Activated naive CD8-positive, alpha-beta T cell treated with anti-CD3 and anti-CD28 coated beads, Interleukin-2, amount 50 U/mL, for 24 hours (primary cell): ENCODE measurements around the gene ANKH.

Experiments
- ATAC-seq: fragments of 150-1000 bp; cut with Tn5 transposase; one replicate; pipeline ENCODE4 v1.10.0; 2021
- DNase-seq: peaks from one replicate; pipeline ENCODE4 v3.0.0; 2021
- H3K27ac Mint-ChIP-seq: one replicate; pipeline ENCODE4 v1.8.0; 2021; ENCODE audit warnings: mild to moderate bottlenecking, mixed read lengths
- H3K27me3 Mint-ChIP-seq: one replicate; pipeline ENCODE4 v1.8.0; 2021; ENCODE audit warnings: mixed read lengths
- H3K36me3 Mint-ChIP-seq: one replicate; pipeline ENCODE4 v1.8.0; 2021; ENCODE audit warnings: low read depth, mixed read lengths
- H3K4me1 Mint-ChIP-seq: one replicate; pipeline ENCODE4 v1.8.0; 2021; ENCODE audit warnings: mixed read lengths
- H3K4me3 Mint-ChIP-seq: one replicate; pipeline ENCODE4 v1.8.0; 2021; ENCODE audit warnings: mild to moderate bottlenecking, moderate library complexity, mixed read lengths
- H3K9me3 Mint-ChIP-seq: one replicate; pipeline ENCODE4 v1.8.0; 2021; ENCODE audit warnings: mixed read lengths

The ANKH gene

DNA sequence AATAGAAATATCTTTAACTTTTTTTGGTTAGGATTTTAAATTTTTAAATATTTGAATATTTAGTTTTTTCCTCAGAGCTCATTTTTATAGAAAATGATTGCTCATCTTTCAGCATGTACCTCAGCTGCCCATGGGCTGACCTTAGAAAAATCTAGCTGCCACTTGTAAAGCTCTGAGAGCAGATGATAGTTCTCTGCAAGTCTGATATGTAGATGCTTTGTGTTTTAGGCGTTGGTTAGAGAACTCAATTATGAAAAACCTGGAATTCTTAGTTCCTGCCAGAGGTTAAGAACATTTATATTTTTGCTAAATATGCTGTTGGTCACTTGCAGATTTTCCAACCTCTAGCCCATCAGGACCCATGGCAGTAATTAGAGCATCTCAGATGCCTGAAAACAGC, 192.0 kb downstream of the ANKH start:
- Mint-ChIP-seq H3K4me1 (peaks cover 50% of the 10 kb centered on the region), H3K27ac (no peak overlapping the region), H3K36me3 (peaks cover 61% of the 10 kb centered on the region)

DNA sequence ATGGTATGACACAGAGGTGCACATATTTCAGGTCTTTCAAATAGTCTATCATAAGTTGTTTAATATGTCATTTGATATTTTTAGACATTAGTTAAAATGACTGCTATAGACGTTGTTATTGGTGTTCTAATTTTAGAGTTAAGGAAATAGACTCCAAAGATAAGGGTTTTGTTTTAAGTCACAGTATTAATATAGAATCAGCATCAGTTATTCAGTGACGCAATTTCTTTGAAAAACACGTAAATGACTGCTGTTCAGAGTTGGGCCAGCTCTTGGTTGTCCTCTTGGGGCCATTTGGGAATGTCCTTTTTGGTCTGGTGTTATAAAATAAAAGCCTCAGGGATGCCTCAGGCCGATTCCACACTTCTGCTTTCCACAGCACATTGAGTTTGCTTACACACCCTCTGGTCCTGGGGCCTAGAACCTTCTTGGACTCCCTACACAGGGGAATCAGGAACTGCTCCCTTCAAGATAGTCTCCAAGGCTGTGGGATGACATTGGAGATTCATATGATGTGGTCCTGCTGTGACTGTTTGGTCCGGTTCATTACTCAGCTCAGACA, 192.7 kb downstream of the ANKH start:
- Mint-ChIP-seq H3K4me1 (peaks cover 55% of the 10 kb centered on the region), H3K27ac (peak overlapping the region; percentile 75), H3K36me3 (peaks cover 64% of the 10 kb centered on the region), H3K9me3 (no peaks in the 10 kb centered on the region), H3K27me3 (no peaks in the 10 kb centered on the region), H3K4me3 (no peak overlapping the region)
- ATAC-seq (no peak), DNase-seq (no peak)

More for the DNA sequence above, 192.0 kb downstream of the ANKH start:
- no peaks in the 10 kb centered on the region for H3K9me3 Mint-ChIP-seq
- DNase-seq (no peak), ATAC-seq (no peak)
- no peaks in the 10 kb centered on the region for H3K27me3 Mint-ChIP-seq
- no peak overlapping the region for H3K4me3 Mint-ChIP-seq

DNA sequence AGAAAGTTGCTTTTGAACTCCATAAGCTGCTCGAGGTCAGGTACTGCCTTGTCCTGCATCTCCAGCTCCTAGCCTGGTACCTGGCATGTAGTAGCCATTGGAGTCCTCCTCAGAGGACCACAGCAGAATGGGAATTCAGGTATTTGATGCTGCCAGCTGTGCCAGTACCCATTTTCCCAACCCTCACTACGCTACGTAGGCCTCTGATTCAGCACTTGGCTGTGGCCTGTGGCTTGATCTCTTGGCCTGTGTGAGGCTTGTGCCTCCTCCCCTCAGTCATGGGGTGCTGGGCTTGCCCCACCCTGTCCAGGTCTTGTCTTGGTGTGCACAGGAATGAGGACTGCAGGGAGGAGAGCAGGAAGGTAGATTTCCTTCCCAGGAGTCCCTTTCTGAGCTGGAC, 195.3 kb downstream of the ANKH start:
- H3K27me3 Mint-ChIP-seq: no peaks in the 10 kb centered on the region
- H3K27ac Mint-ChIP-seq: peak overlapping the region; percentile 87
- H3K36me3 Mint-ChIP-seq: peaks cover 54% of the 10 kb centered on the region
- peaks cover 77% of the 10 kb centered on the region for H3K4me1 Mint-ChIP-seq
- H3K9me3 Mint-ChIP-seq: no peaks in the 10 kb centered on the region
- ATAC-seq (peak; percentile 80), DNase-seq (peak; percentile 51)
- peak overlapping the region; percentile 65 for H3K4me3 Mint-ChIP-seq

DNA sequence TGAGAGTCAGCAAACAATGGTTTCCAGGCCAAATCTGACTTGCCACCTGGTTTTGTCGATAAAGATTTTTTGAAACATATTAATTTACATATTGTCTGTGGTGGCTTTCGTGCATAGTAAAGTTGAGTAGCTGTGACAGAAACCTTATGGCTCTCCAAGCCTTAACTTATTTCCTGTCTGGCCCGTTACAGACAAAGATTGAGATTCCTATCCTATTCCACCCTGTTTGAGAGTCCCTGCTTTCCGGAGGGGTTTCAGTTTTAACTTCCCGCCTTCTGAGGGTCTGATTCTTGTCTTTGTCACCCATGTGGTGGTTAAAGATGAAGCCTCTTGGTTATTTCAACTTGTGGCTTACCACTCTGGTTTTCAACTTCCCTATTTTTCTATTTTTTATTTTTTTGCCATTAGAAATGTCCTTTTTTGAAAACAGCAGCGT, 195.7 kb downstream of the ANKH start:
- Mint-ChIP-seq H3K27me3 (no peaks in the 10 kb centered on the region), H3K36me3 (peaks cover 53% of the 10 kb centered on the region), H3K4me3 (peak overlapping the region; percentile 65), H3K9me3 (no peaks in the 10 kb centered on the region), H3K27ac (peak overlapping the region; percentile 87), H3K4me1 (peaks cover 81% of the 10 kb centered on the region)
- ATAC-seq (peak; percentile 18), DNase-seq (no peak)

DNA sequence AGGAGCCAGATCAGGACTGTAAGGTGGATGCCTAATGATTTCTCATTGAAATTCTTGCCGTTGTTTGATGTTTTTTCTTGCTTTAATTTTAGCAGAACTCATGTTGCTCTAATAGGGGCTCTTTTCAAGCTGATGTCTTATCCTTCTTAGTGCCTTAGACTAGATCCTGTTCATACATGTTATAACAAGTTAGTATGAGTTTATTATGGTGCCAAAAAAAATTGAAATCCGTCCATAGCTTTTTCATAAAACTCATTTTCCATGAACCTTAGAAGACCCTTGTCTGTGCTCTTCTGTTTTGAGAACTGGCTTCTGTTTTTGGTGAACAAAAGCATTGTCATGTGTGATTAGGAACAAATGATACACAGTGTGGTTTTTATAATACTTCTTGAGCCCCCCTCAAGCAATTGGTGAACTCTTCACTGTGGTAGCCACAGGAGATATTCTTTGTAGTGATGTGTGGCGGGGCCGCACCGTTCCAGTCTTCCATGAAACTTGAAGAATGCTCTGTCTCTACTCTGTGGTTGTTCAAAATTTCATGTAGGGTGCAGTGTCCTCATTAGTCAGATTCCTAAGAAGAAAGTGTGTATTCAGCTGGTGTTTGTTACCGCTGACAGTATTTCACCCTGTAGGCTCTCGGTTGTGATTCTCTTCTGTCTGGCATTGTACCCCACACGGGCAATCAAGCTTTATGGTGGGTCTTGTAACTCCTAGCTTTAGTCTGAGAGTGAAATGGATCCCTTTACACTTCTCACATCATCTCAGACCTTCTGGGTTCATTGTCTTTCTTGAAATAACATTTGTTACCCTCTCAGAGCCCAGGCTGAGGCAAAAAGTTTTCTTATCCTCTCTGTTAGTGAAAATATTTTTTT, 196.4 kb downstream of the ANKH start:
- Mint-ChIP-seq H3K4me1 (peaks cover 82% of the 10 kb centered on the region), H3K27me3 (no peaks in the 10 kb centered on the region), H3K4me3 (peak overlapping the region; percentile 65), H3K36me3 (peaks cover 49% of the 10 kb centered on the region), H3K9me3 (no peaks in the 10 kb centered on the region), H3K27ac (peak overlapping the region; percentile 87)
- peak; percentile 65 for ATAC-seq
- DNase-seq: no peak

DNA sequence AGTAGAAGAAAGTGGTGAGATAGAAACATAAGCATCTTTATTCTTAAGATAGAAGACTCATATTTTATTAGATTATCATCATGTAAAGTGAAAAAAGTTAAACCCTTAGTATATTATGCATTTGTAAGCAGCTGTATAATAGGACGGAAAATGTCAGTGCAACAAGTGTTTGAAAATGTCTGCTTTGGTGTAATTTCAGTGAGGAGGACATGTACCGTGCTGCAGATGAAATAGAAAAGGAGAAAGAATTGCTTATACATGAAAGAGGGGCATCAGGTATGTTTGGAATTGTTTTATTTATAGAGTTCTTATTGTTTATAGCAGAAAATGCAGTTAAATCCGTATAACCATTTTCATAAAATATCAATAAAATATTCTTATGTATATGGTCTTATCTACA, 198.1 kb downstream of the ANKH start:
- Mint-ChIP-seq H3K27me3 (no peaks in the 10 kb centered on the region), H3K4me1 (peaks cover 91% of the 10 kb centered on the region), H3K4me3 (no peak overlapping the region), H3K27ac (peak overlapping the region; percentile 6), H3K36me3 (peaks cover 45% of the 10 kb centered on the region), H3K9me3 (no peaks in the 10 kb centered on the region)
- no peak for ATAC-seq
- DNase-seq: no peak

DNA sequence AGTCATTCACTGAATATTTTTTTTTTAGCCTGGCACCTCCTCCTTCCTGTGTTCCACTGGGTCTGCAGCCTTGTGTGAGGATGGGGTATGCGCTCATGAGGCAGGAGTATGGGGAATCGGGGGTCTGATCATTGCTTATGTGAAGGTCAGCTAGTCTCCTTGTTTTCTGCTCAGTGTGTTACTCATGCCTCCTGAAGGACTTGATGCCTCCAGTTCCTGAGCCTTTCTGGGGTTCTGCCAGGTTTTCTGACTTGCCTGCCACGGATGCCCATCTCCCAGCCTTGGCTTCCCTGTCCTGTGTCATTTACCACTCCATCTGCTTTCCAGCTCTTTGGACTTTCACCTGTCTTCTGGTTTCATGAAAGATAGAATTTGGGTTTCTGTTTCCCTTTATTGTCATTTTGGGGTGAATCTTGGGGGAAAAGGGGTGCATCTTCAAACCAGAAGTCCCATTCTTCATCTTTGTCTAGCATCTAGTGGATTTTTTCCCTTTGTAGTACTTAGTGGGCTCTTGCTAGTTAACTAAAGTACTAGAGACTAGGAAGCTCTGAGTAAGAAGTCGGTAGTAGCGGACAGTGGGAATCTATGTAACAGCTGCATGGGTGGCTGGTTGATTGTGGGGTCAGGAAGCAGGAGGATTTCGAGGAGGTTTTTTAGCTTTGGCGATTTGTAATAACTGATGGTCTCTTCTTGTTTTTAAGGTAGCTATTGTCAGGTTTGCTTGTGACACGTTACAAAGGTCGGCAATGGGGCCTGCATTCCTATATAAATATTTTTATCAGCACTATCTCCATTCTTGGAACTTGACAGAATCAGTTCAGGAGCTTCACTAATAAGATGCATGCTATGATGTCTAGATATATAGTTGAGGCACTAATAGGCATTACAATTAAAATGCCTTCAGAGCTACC, 198.8 kb downstream of the ANKH start:
- H3K27me3 Mint-ChIP-seq: no peaks in the 10 kb centered on the region
- DNase-seq: no peak
- peak overlapping the region; percentile 33 for H3K27ac Mint-ChIP-seq
- ATAC-seq: no peak
- peaks cover 93% of the 10 kb centered on the region for H3K4me1 Mint-ChIP-seq
- H3K4me3 Mint-ChIP-seq: peak overlapping the region; percentile 8
- H3K9me3 Mint-ChIP-seq: no peaks in the 10 kb centered on the region
- H3K36me3 Mint-ChIP-seq: peaks cover 48% of the 10 kb centered on the region

DNA sequence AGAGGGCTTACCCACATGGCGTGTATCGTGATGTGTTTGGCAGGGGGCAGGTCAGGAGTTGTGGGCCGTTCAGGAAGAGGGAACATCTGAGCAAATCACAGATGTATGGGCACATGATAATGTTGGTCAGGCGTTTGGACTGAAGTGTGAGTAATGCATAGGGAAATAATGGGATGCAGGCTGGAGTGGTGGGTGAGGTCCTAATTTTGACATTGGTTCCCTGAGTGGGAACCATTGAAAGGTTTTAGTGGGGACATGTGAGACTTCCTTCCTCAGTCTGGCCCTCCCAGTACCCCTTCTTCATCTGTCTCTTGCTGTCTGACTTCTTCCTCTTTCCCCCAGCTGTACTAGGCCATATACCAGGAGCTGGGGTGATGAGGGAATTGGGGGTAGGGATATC, 199.5 kb downstream of the ANKH start:
- Mint-ChIP-seq H3K27ac (peak overlapping the region; percentile 85), H3K4me1 (peaks cover 94% of the 10 kb centered on the region), H3K27me3 (no peaks in the 10 kb centered on the region), H3K4me3 (peak overlapping the region; percentile 5), H3K36me3 (peaks cover 46% of the 10 kb centered on the region), H3K9me3 (no peaks in the 10 kb centered on the region)
- DNase-seq (no peak), ATAC-seq (no peak)

DNA sequence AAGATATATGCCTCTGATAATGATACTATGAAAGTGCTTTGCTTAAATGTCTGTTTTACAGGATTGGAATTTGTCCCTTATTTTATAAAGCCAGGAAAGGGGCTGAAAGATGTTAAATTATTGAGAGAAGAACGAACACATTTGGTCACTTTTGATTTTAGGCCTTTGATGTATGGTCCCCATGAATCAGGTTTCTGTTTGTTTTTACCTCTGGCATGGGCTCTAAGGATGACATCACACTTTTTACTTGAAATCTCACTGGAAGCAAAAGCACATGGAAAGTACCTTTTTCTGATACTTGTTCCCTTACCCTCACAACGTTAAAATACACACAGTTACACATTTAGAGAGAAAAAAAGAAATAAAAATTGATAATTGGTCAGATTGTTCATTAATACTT, 200.2 kb downstream of the ANKH start:
- Mint-ChIP-seq H3K9me3 (no peaks in the 10 kb centered on the region), H3K27ac (peak overlapping the region; percentile 85), H3K4me3 (peak overlapping the region; percentile 64), H3K4me1 (peaks cover 94% of the 10 kb centered on the region), H3K36me3 (peaks cover 46% of the 10 kb centered on the region), H3K27me3 (no peaks in the 10 kb centered on the region)
- DNase-seq (no peak), ATAC-seq (peak; percentile 6)

DNA sequence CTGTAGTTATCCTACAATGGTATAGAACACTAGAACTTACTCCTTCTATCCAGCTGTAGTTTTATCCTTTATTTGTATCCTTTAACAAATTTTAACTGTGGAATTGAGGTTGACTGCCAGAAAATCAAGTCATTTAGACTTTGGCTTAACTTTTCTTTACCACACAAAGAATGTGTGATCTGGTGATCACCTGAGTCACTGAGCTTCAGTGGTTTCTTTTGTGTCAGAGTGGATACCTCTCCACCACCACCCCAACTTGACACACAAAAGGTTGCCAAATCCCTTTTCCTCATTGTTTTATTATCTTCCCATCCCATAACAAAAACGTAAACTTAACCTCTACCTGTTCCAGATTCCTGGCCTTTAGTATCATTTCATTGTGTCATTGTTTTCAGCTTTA, 201.6 kb downstream of the ANKH start:
- no peak for DNase-seq
- peak overlapping the region; percentile 98 for H3K4me3 Mint-ChIP-seq

DNA sequence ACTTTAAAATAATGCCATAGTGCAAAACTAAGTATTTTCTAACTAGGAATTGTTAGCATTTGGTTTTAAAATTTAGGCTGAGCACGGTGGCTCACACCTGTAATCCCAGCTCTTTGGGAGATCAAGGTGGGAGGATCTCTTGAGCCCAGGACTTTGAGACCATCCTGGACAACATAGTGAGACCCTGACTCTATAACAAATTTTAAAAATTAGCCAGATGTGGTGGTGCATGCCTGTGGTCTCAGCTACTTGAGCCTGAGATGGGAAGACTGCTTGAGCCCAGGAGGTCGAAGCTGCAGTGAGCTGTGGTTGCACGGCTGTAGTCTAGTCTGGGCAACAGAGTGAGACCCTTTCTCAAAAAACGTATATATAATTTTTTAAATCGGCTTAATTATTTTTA, 202.2 kb downstream of the ANKH start:
- Mint-ChIP-seq H3K36me3 (peaks cover 41% of the 10 kb centered on the region), H3K4me1 (peaks cover 87% of the 10 kb centered on the region), H3K27ac (peak overlapping the region; percentile 80), H3K4me3 (peak overlapping the region; percentile 98), H3K27me3 (no peaks in the 10 kb centered on the region), H3K9me3 (no peaks in the 10 kb centered on the region)
- DNase-seq: no peak
- no peak for ATAC-seq

More for the DNA sequence above, 201.6 kb downstream of the ANKH start:
- H3K27ac Mint-ChIP-seq: peak overlapping the region; percentile 80
- H3K36me3 Mint-ChIP-seq: peaks cover 44% of the 10 kb centered on the region
- peaks cover 92% of the 10 kb centered on the region for H3K4me1 Mint-ChIP-seq
- peak; percentile 34 for ATAC-seq
- no peaks in the 10 kb centered on the region for H3K27me3 Mint-ChIP-seq
- no peaks in the 10 kb centered on the region for H3K9me3 Mint-ChIP-seq

DNA sequence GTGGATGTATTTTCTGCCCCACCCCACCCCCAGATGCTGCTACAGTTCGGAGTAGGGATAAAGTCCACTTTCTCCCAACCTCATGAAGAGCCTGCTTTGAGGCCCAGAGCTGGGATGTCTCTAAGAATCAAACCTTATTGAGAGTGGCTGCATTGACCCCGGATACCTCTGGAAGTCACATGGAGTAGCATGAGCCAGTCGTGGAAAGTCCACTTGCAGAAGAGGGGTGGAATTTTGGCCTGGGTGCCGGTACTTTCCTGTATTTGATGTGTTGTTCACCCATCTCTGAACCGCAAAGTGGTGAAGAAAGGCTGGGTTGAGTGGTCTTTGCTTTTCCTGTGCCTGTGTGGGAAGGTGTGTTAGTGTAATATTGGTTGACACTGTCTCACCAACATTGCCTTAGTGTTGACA, 203.4 kb downstream of the ANKH start:
- Mint-ChIP-seq H3K4me3 (peak overlapping the region; percentile 98), H3K27ac (peak overlapping the region; percentile 88), H3K36me3 (peaks cover 37% of the 10 kb centered on the region), H3K27me3 (no peaks in the 10 kb centered on the region), H3K9me3 (no peaks in the 10 kb centered on the region), H3K4me1 (peaks cover 86% of the 10 kb centered on the region)
- DNase-seq (peak; percentile 65), ATAC-seq (peak; percentile 31)

DNA sequence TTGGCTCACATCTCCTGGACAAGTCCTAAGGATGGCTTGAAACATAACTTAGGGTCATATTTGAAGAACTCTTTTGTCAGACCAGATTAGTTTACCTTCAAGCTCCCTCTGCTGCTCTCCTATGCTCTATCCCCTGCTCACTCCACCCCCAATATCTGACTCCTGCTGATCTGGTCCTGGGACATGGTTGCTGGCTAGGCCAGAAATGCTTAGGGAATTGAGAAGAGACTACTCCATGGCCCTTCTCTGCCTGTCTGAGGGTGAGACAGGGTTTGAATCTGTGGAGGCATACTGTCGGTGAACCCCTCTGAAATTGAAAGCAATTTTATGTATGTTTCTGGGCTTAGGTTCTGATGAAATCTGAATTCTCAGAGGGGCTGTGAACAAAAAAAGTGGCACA, 203.8 kb downstream of the ANKH start:
- H3K27ac Mint-ChIP-seq: peak overlapping the region; percentile 88
- peaks cover 86% of the 10 kb centered on the region for H3K4me1 Mint-ChIP-seq
- H3K36me3 Mint-ChIP-seq: peaks cover 35% of the 10 kb centered on the region
- H3K4me3 Mint-ChIP-seq: peak overlapping the region; percentile 98
- ATAC-seq: no peak
- no peaks in the 10 kb centered on the region for H3K27me3 Mint-ChIP-seq
- no peak for DNase-seq
- no peaks in the 10 kb centered on the region for H3K9me3 Mint-ChIP-seq

DNA sequence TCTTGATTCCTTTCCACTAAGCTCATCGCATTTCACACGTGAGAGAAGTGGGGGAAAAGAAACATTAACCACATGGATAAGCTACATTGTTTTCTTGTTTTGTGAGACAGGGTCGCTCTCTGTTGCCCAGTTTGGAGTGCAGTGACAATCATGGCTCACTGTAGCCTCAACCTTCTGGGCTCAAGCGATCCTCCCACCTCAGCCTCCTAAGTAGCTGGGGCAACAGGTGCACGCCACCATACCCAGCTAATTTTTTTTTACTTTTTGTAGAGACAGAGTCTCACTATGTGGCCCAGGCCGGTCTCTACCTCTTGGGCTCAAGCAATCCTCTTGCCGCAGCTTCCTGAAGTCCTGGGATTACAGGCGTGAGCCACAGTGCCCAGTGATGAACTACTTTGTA, 204.3 kb downstream of the ANKH start:
- Mint-ChIP-seq H3K9me3 (no peaks in the 10 kb centered on the region), H3K36me3 (peaks cover 32% of the 10 kb centered on the region), H3K4me1 (peaks cover 86% of the 10 kb centered on the region), H3K27me3 (no peaks in the 10 kb centered on the region), H3K4me3 (peak overlapping the region; percentile 98), H3K27ac (peak overlapping the region; percentile 94)
- DNase-seq: no peak
- no peak for ATAC-seq
